H1 (cell line): Measurements from ENCODE around the gene TTC31. TPM values are rescaled to one million over a fixed set of nuclear protein-coding genes. Genes with fewer than 3 reads are reported as not detected.
A peak's percentile ranks its signal among the peaks of the same experiment; 100 is the strongest.

Source experiments
- CTCF ChIA-PET: fragments of 300-600 bp; sonication (Branson Sonifier 250); formaldehyde crosslinking; loops from one replicate; lab custom pipeline; 2021; ENCODE audit not compliant: partially characterized antibody; lab: Charles Lee
- POLR2A ChIA-PET: fragments of 300-600 bp; sonication (Branson Sonifier 250); formaldehyde crosslinking; loops from one replicate; lab custom pipeline; 2021; ENCODE audit warnings: inconsistent platforms; ENCODE audit not compliant: partially characterized antibody; lab: Charles Lee
- DNase-seq, 2 experiments: peaks; one replicate each; pipeline versions ENCODE4 v3.0.0 to v3.0.0-alpha.2; 2010 to 2022; ENCODE audit warnings: low spot score in 2 of 2, low read depth in 1 of 2, mixed read lengths in 1 of 2
- FAIRE-seq: peaks from 2 replicates; lab custom pipeline; 2011; peaks lifted over from hg19 to GRCh38; lab: Jason Lieb, UNC
- H2AFZ ChIP-seq: 2 replicates; pipeline ENCODE4 v1.8.1; 2012; ENCODE audit warnings: low read length, inconsistent platforms
- H2AK5ac ChIP-seq: 2 replicates; pipeline ENCODE4 v1.6.1; 2013; ENCODE audit warnings: low read depth, low read length
- H2BK120ac ChIP-seq: replicated peaks from 2 replicates; pipeline ENCODE3; 2013; ENCODE audit warnings: low read depth, low read length, inconsistent platforms
- H2BK12ac ChIP-seq: 2 replicates; pipeline ENCODE4 v1.6.1; 2013; ENCODE audit warnings: low read depth, low read length
- H2BK15ac ChIP-seq: 2 replicates; pipeline ENCODE4 v1.6.1; 2013; ENCODE audit warnings: low read length
- H2BK20ac ChIP-seq: 2 replicates; pipeline ENCODE4 v1.6.1; 2013; ENCODE audit warnings: low read length
- H2BK5ac ChIP-seq: 2 replicates; pipeline ENCODE4 v1.6.1; 2013; ENCODE audit warnings: low read depth, low read length
- H3K14ac ChIP-seq: 2 replicates; pipeline ENCODE4 v1.6.1; 2013; ENCODE audit warnings: inconsistent platforms; ENCODE audit not compliant: insufficient read length
- H3K18ac ChIP-seq: 2 replicates; pipeline ENCODE4 v1.6.1; 2013; ENCODE audit warnings: low read length; ENCODE audit errors: extremely low read depth
- H3K23ac ChIP-seq: 2 replicates; pipeline ENCODE4 v1.6.1; 2013; ENCODE audit warnings: inconsistent platforms; ENCODE audit not compliant: insufficient read length
- H3K23me2 ChIP-seq: 2 replicates; pipeline ENCODE4 v1.6.1; 2013; ENCODE audit warnings: low read depth, low read length
- H3K27ac ChIP-seq: 2 replicates; pipeline ENCODE4 v1.6.1; 2011; ENCODE audit warnings: low read depth, low read length, inconsistent platforms
- H3K27me3 ChIP-seq, 4 experiments: replicated peaks in 1 of 4; 1 replicate in 1 of 4; 2 replicates in 3 of 4; pipeline versions ENCODE4 v1.6.1 to v1.8.1; 2011 to 2013; ENCODE audit warnings: low read length in 3 of 4, mild to moderate bottlenecking in 3 of 4, inconsistent platforms in 2 of 4, mixed read lengths in 2 of 4, moderate library complexity in 1 of 4; ENCODE audit not compliant: control insufficient read depth in 3 of 4, insufficient read depth in 3 of 4; ENCODE audit errors: extremely low read depth in 1 of 4
- H3K36me3 ChIP-seq, 4 experiments: 2 replicates each; pipeline versions ENCODE4 v1.6.1 to v1.8.1; 2011 to 2013; ENCODE audit warnings: mild to moderate bottlenecking in 4 of 4, low read length in 3 of 4, moderate library complexity in 2 of 4, control low read depth in 1 of 4, inconsistent platforms in 1 of 4; ENCODE audit not compliant: insufficient read depth in 4 of 4, control insufficient read depth in 2 of 4
- H3K4ac ChIP-seq: replicated peaks from 2 replicates; pipeline ENCODE3; 2013; ENCODE audit warnings: low read length, low read depth, mixed read lengths, inconsistent platforms; ENCODE audit not compliant: insufficient read length
- H3K4me1 ChIP-seq, 4 experiments: replicated peaks in 1 of 4; 1 replicate in 1 of 4; 2 replicates in 3 of 4; pipeline versions ENCODE4 v1.6.1 to v1.8.1; 2011 to 2013; ENCODE audit warnings: low read length in 3 of 4, inconsistent platforms in 2 of 4, mixed read lengths in 1 of 4; ENCODE audit not compliant: insufficient read depth in 4 of 4, control insufficient read depth in 3 of 4
- H3K4me2 ChIP-seq, 2 experiments: 2 replicates each; pipeline versions ENCODE4 v1.6.1 to v1.8.1; 2011 to 2013; ENCODE audit warnings: low read depth in 2 of 2, low read length in 2 of 2, control low read depth in 1 of 2, inconsistent platforms in 1 of 2, mild to moderate bottlenecking in 1 of 2; ENCODE audit not compliant: insufficient read depth in 1 of 2
- H3K4me3 ChIP-seq, 4 experiments: fragments of 200-600, 300-600 bp in 1 of 4; sonication (generic), shearing (Covaris generic), sonication (Bioruptor Twin) in 1 of 4; 2 replicates each; pipeline versions ENCODE4 v1.5.1 to v1.8.1; 2011 to 2016; ENCODE audit warnings: low read length in 4 of 4, low read depth in 3 of 4, control low read depth in 2 of 4, inconsistent platforms in 2 of 4, mild to moderate bottlenecking in 2 of 4, mixed read lengths in 1 of 4, moderate library complexity in 1 of 4; ENCODE audit not compliant: insufficient read depth in 2 of 4; ENCODE audit errors: extremely low read depth in 1 of 4
- H3K56ac ChIP-seq: replicated peaks from 2 replicates; pipeline ENCODE3; 2013; ENCODE audit warnings: low read depth, mild to moderate bottlenecking, mixed read lengths, low read length, inconsistent platforms; ENCODE audit not compliant: insufficient read length
- H3K79me1 ChIP-seq: 2 replicates; pipeline ENCODE4 v1.6.1; 2013; ENCODE audit warnings: low read depth, low read length, control low read depth
- H3K79me2 ChIP-seq, 2 experiments: 2 replicates each; pipeline versions ENCODE4 v1.6.1 to v1.8.1; 2012 to 2013; ENCODE audit warnings: low read length in 2 of 2, mild to moderate bottlenecking in 2 of 2, inconsistent platforms in 1 of 2; ENCODE audit not compliant: insufficient read depth in 2 of 2, control insufficient read depth in 1 of 2
- H3K9ac ChIP-seq, 4 experiments: replicated peaks in 1 of 4; 1 replicate in 1 of 4; 2 replicates in 3 of 4; pipeline versions ENCODE4 v1.6.1 to v1.8.1; 2011 to 2013; ENCODE audit warnings: low read depth in 3 of 4, low read length in 3 of 4, control low read depth in 2 of 4, mild to moderate bottlenecking in 2 of 4, moderate library complexity in 2 of 4, inconsistent platforms in 1 of 4; ENCODE audit errors: extremely low read depth in 1 of 4
- H3K9me3 ChIP-seq, 2 experiments: 2 replicates each; pipeline versions ENCODE4 v1.6.1 to v1.8.1; 2012 to 2013; ENCODE audit warnings: mild to moderate bottlenecking in 2 of 2, moderate library complexity in 2 of 2, control low read depth in 1 of 2, inconsistent platforms in 1 of 2, low read depth in 1 of 2, low read length in 1 of 2, mixed read lengths in 1 of 2; ENCODE audit not compliant: insufficient read depth in 2 of 2
- H4K20me1 ChIP-seq, 2 experiments: replicated peaks in 1 of 2; 2 replicates each; pipeline versions ENCODE3 to v1.8.1; 2011 to 2013; ENCODE audit warnings: inconsistent platforms in 2 of 2, low read length in 2 of 2, mild to moderate bottlenecking in 1 of 2; ENCODE audit not compliant: insufficient read depth in 2 of 2, control insufficient read depth in 1 of 2
- H4K5ac ChIP-seq: 2 replicates; pipeline ENCODE4 v1.6.1; 2013; ENCODE audit warnings: low read length, low read depth, mixed read lengths, inconsistent platforms; ENCODE audit not compliant: insufficient read length
- H4K8ac ChIP-seq: 2 replicates; pipeline ENCODE4 v1.8.0; 2013; ENCODE audit warnings: mild to moderate bottlenecking, moderate library complexity, low read length, inconsistent platforms; ENCODE audit not compliant: insufficient read depth; ENCODE audit errors: extremely low read depth
- H4K91ac ChIP-seq: replicated peaks from 2 replicates; pipeline ENCODE3; 2013; ENCODE audit warnings: low read length, mixed read lengths, inconsistent platforms; ENCODE audit not compliant: insufficient read length
- EZH2 ChIP-seq: fragments of 200-600 bp; sonication (generic); IDR thresholded peaks from 2 replicates; pipeline ENCODE4 v1.7.1; 2012; ENCODE audit warnings: low read depth, mild to moderate bottlenecking, moderate library complexity, low read length, inconsistent platforms; ENCODE audit not compliant: severe bottlenecking
- NRF1 ChIP-seq: IDR thresholded peaks from 2 replicates; pipeline ENCODE4 v1.6.1; 2011; ENCODE audit warnings: mild to moderate bottlenecking, low read depth, low read length, improper control_type of control experiment
- POLR2AphosphoS5 ChIP-seq: IDR thresholded peaks from 2 replicates; pipeline ENCODE4 v1.6.1; 2011; ENCODE audit warnings: low read depth, low read length
- RNF2 ChIP-seq: fragments of 200-900, 300-1000 bp; sonication (generic); IDR thresholded peaks from 2 replicates; pipeline ENCODE4 v1.7.1; 2016; ENCODE audit warnings: borderline replicate concordance, low read depth, mild to moderate bottlenecking, antibody characterized with exemption, low read length; ENCODE audit not compliant: poor library complexity, severe bottlenecking; ENCODE audit errors: missing control alignments
- TEAD4 ChIP-seq: IDR thresholded peaks from 2 replicates; pipeline ENCODE4 v1.6.1; 2012; ENCODE audit warnings: low read depth, low read length, inconsistent platforms, mixed read lengths
- YY1 ChIP-seq: IDR thresholded peaks from 2 replicates; pipeline ENCODE4 v1.6.1; 2011; ENCODE audit warnings: low read depth, mild to moderate bottlenecking, low read length
- WGBS, 2 experiments: shearing (Covaris generic) in 1 of 2; methylation state at CpG; one replicate each; pipeline versions ENCODE4 v1.1.6 to v1.1.7; 2013 to 2015; ENCODE audit warnings: low lambda C conversion rate in 2 of 2, mixed read lengths in 2 of 2, inconsistent platforms in 1 of 2, low coverage in 1 of 2, missing lambda C conversion rate in 1 of 2; ENCODE audit not compliant: insufficient replicate concordance in 2 of 2, insufficient coverage in 1 of 2, insufficient read length in 1 of 2; ENCODE audit errors: extremely low coverage in 1 of 2, missing lambda C conversion rate in 1 of 2; 5-methylcytosine and 5-hydroxymethylcytosine counted together
- polyA plus RNA-seq, 7 experiments: library from polyadenylated mRNA; depleted of rRNA in 3 of 7; stranded (reverse) in 5 of 7; unstranded in 2 of 7; fragments of >200 nt in 5 of 7; fragments of 200-250 nt in 2 of 7; gene quantifications; 1 replicate in 5 of 7; 2 replicates in 1 of 7; 4 replicates in 1 of 7; pipeline versions ENCODE4 v1.2.1 to v1.2.3, GENCODE V29; 2011 to 2013; ENCODE audit warnings: missing spikeins in 2 of 7, mixed read lengths in 2 of 7
- total RNA-seq: library from RNA; stranded (reverse); fragmentation: NEBNext Ultra II Directional; extraction: Animal tissue kit (Norgen Biotek cat#: 25700); gene quantifications from 2 replicates; pipeline ENCODE4 v1.2.1, GENCODE V29; 2021
- TF ChIP-seq, protein P1 (sequence below): IDR thresholded peaks from 2 replicates; pipeline ENCODE4 v1.6.1; 2012; ENCODE audit warnings: inconsistent platforms
- TF ChIP-seq, protein P2 (sequence below): IDR thresholded peaks from 2 replicates; pipeline ENCODE4 v1.6.1; 2012; ENCODE audit warnings: inconsistent platforms

TTC31 gene
- total and polyA plus RNA-seq, 2 of the 8 experiments (the other 6 are each of a cell fraction or from before 2014, with no cell fraction given), result 28.8 to 29.9 TPM

DNA sequence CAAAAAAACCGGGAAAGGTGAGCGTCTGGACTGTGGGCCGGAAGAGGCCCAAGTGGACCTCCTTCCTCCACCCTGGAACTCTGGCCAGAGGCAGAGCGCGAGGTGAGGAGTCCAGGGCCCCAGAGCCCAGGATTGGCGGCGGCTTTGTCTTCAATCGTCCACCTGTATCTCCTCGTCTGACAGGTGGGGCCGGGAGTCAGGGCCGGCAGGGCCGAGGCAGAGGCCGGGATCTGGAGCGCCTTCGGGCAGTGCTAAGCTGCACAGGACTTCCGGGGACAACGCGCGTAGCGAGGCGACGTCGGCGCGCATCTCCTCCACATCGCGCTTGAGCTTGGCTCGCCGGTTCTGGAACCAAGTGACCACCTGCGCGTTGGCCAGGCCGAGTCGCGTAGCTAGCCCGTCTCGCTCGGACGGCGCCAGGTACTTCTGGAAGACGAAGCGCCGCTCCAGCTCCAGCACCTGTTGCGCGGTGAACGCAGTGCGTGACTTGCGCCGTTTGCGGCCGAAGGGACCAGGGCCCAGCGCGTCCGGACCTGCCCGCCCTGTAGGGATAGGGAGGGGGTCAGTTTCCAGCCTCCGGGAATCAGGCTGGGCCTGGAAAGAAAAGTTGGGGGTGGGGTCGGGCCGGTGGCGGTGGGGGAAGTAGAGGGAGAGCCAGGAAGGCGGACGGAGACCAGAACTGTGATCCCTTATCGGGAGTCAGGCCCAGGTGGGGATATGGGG is 15.1 kb downstream of the TTC31 start:
- WGBS, 2 experiments, result 4% methylated on average over 51 of the region's 61 CpGs; no CpG with 5 or more reads in 1 of the 2 experiments
- H2BK120ac ChIP-seq, result no peak overlapping the region
- peaks cover 0 to 1% (median 0%) of the 10 kb centered on the region in 4 experiments; a peak in 2 of 8 replicates for H3K36me3 ChIP-seq
- TF ChIP-seq, protein P1, sequence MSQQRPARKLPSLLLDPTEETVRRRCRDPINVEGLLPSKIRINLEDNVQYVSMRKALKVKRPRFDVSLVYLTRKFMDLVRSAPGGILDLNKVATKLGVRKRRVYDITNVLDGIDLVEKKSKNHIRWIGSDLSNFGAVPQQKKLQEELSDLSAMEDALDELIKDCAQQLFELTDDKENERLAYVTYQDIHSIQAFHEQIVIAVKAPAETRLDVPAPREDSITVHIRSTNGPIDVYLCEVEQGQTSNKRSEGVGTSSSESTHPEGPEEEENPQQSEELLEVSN, result peak; percentile 75
- TF ChIP-seq, protein P2, sequence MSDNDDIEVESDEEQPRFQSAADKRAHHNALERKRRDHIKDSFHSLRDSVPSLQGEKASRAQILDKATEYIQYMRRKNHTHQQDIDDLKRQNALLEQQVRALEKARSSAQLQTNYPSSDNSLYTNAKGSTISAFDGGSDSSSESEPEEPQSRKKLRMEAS, result peak; percentile 53; the same call in 1 of the 2 replicates
- TF ChIP-seq POLR2AphosphoS5 (no peak; the same call in 1 of the 2 replicates), RNF2 (peak; percentile 63), EZH2 (peak; percentile 1), NRF1 (no peak), YY1 (no peak), TEAD4 (no peak)

More for the DNA sequence above, 15.1 kb downstream of the TTC31 start:
- H2AK5ac ChIP-seq, result no peak overlapping the region
- peak overlapping the region; percentile 57; the same call in 1 of the 2 replicates for H2AFZ ChIP-seq
- no peak overlapping the region for H4K5ac ChIP-seq
- peak overlapping the region; percentile 78 to 97 for H3K4me2 ChIP-seq
- H4K20me1 ChIP-seq, result peaks cover 0 to 16% of the 10 kb centered on the region in 2 experiments
- FAIRE-seq (no peak), DNase-seq (peak in 1 of 2 experiments; percentile 79)
- no peaks in the 10 kb centered on the region for H3K9me3 ChIP-seq
- H3K9ac ChIP-seq, result peak overlapping the region in 1 of 4 experiments; percentile 25; a peak in 3 of 7 replicates
- H3K23ac ChIP-seq, result no peak overlapping the region
- H3K4me1 ChIP-seq, result peaks cover 7 to 47% (median 26%) of the 10 kb centered on the region in 4 experiments
- H3K23me2 ChIP-seq, result peaks cover 24% of the 10 kb centered on the region; the same call in 1 of the 2 replicates
- no peak overlapping the region; the same call in 1 of the 2 replicates for H2BK20ac ChIP-seq
- H2BK15ac ChIP-seq, result peak overlapping the region; percentile 72; the same call in 1 of the 2 replicates
- H2BK12ac ChIP-seq, result peak overlapping the region; percentile 95; the same call in 1 of the 2 replicates
- H3K56ac ChIP-seq, result no peak overlapping the region
- H3K79me1 ChIP-seq, result no peaks in the 10 kb centered on the region
- ChIA-PET POLR2A (interaction anchor here (0.6 to 9.4 kb wide), 16 partner anchors 9 to 496 kb away, joined by 3 to 73 read pairs (median 5); partner anchors contain the start of genes AUP1, CCDC142, DQX1 and HTRA2), CTCF (interaction anchor here (0.9 to 5.1 kb wide), 5 partner anchors 13 to 89 kb away, joined by 3 to 24 read pairs (median 8); partner anchors contain the start of genes CCDC142 and TTC31)
- peaks cover 68 to 81% (median 79%) of the 10 kb centered on the region in 4 experiments for H3K27me3 ChIP-seq
- H3K14ac ChIP-seq, result no peak overlapping the region
- no peak overlapping the region for H3K4ac ChIP-seq
- peak overlapping the region; percentile 26; the same call in 1 of the 2 replicates for H2BK5ac ChIP-seq
- no peak overlapping the region for H4K91ac ChIP-seq
- no peak overlapping the region for H3K27ac ChIP-seq
- peak overlapping the region; percentile 75 for H4K8ac ChIP-seq
- peak overlapping the region; percentile 20 to 57 (median 46) for H3K4me3 ChIP-seq
- H3K18ac ChIP-seq, result peak overlapping the region; percentile 96
- no peaks in the 10 kb centered on the region for H3K79me2 ChIP-seq
